HL-60 (cell line): ENCODE data around the gene RNU5D-1.

Experiments used
- CTCF ChIP-seq: IDR thresholded peaks from one replicate; pipeline ENCODE4 v1.5.1; 2011; ENCODE audit warnings: low read length, control low read depth, inconsistent platforms; ENCODE audit not compliant: insufficient read depth
- POLR2AphosphoS5 ChIP-seq: IDR thresholded peaks from 2 replicates; pipeline ENCODE4 v1.6.1; 2012; ENCODE audit warnings: low read depth
- REST ChIP-seq: IDR thresholded peaks from 2 replicates; pipeline ENCODE4 v1.6.1; 2012; ENCODE audit warnings: low read depth; ENCODE audit not compliant: insufficient replicate concordance

GRCh38 chr1:44735992-44736391 lies 5.0 kb upstream of the RNU5D-1 start:
- TF ChIP-seq REST (no peak), CTCF (no peak), POLR2AphosphoS5 (no peak)
